GM21723 (cell line): Measurements from ENCODE around the gene BACH2.

Experiments
- ATAC-seq: cut with Tn5 transposase; IDR thresholded peaks from one replicate; pipeline ENCODE4 v1.9.1; 2021; ENCODE audit warnings: mild to moderate bottlenecking, moderate library complexity; ENCODE audit not compliant: unreplicated experiment

BACH2 gene

DNA sequence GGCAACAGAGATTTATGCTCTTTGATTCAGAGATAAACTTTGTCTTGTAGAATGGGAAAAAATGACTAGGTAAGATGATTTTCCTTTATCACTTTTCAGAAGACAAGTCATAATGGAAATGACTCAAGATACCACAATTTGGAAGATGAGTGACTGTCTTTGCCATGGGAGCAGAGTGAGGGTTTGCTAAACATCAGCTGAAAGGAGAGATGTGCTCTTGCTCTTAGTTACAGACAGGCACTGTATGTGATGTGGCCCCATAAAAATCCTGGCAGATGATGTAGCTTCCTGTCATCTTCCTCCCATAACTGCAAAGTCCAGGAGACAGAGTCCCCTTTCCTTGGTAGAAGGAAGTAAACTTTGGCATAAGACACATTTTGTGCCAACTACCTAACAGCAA, 47.6 kb downstream of the BACH2 start:
- ATAC-seq: no peak

DNA sequence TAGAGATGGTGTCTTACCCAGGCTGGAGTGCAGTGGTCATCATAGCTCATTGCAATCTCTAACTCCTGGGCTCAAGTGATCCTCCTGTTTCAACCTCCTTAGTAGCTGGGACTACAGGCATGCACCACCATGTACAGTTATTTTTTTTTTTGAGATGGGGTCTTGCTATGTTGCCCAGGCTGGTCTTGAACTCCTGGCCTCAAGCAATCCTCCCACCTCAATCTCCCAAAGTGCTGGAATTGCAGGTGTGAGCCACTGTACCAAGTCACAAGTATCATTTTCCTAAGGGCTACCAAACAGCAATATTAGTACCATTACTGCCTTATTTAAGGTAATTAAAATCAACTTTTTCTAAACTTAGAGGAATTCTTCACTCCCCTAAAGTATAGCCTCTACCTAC, 49.4 kb downstream of the BACH2 start:
- no peak for ATAC-seq

DNA sequence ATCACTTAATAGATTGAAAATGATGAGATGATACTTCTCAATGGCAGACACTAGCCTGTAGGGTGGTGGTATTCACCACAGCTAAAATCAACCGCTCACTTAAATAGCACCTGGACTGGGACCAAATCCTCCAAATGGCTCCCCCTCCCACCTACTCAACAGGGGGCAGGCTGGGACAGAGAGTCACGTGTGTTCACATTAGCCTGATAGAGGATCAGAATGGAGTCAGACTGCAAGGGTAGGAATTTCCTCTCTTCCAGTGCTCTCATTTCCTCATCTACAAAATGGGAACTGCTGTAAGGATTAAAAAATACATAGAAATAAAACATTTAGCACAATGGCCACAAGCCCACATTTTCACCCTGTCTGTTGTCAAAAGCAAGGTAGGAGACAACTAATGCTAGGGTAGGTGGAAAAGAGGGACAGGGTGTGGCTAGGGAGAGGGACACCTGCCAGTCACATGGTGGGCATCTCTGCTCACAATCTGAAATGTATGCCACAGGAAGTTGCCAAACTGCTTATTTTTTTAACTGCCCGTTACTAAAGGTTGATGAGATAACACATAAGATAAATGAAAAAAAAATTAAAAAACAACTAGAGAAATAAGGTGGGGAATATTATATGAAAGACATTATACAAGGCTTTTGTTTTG, 55.3 kb downstream of the BACH2 start:
- no peak for ATAC-seq

DNA sequence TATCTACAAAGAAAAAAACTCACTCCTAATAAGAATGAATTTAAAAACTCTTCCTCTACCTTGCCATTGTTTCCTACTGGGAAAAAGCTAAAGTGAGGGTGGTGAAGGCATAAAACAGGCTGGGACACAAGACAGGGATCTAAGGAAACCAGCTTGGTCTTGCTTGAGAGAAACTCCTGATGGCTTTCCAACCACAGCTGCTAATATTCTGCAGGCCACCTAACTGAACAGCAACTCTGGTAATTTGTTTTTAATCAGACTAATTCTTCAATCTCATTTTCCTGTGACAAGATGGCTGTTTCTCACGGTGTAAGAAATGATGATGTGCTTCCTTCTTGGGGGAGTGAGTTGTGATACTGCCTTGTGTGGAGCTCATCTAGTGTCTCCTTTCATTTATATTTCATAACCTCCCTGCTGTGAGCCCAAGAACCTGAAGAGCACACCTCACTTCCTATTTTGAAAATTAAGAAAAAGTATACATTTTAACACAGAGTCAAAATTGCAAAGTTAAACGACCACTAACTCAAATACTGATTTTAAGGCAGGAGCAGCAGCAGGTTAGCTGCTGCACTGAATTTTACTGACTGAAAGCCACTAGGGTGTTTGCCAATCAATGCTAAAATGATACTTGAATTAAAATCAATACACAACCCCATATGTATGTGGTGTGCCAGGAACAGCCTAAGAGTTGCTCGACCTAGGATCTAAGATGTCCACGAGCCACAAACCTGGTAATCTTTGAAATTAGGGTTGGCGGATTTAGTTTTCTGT, 58.0 kb downstream of the BACH2 start:
- no peak for ATAC-seq

DNA sequence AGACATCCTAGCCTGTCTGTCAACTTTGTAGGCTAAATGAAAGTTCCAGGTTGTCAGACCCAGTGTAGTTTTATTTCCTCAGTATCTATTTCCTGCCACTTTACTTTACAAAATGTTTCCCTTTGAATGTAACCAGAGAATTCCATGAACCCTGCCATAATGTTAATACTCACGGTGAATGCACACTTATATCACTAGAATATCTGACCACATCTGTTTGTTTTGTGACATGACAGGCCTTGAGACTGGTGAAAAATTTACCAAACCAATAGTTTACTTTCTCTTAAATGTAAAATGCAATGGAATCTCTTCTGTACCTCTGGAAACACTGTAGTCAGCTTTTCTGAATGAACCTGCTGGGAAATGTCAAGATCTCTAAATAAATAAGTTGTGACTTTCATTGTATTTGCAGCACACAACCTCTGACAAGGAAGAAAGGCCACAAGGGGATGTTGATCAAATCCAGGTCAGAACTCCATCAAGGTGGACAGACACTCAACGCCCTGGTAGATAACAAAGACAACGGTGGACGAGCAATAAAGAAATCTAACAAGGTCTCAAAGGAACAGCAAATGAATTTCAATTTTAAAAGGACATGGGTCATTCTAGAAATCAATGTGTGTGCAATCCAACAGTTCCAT, 59.2 kb downstream of the BACH2 start:
- no peak for ATAC-seq

DNA sequence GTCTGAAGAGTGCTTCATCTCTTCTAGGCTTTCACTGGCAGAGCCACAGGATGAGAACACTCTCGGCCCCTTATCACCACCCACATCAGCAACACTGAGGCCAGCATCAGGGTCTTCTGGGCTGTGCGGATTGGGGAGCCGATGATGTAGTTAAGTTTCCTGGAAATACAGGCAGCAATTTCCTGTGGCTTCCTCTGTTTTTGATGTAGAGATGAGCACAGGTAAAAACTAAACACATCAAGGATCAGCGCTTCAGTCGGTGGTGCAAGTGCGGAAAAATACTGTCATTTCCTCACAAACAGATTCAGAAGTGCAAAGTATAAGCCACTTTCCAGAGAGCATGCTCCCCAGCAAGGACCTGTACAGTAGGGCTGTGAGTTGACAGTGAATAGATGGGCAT, 62.6 kb downstream of the BACH2 start:
- no peak for ATAC-seq

DNA sequence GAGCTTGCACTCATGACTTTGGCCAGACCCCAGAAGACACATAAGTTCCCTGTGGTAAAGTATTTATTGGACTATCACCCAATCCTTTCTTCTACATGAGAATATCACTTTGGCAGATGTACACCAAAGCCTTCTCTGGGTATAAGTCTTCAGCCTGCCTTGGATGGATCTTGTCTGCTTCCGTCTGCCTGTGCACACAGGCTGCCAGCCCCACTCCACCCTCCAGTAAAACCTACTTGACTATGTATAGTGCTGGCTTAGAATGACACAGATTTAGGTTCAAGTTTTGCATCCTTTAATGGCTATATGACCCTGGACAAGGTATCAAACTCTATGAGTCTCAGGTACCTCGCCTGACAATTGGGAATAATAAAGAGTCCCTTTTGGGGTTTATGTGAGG, 63.4 kb downstream of the BACH2 start:
- ATAC-seq: no peak

DNA sequence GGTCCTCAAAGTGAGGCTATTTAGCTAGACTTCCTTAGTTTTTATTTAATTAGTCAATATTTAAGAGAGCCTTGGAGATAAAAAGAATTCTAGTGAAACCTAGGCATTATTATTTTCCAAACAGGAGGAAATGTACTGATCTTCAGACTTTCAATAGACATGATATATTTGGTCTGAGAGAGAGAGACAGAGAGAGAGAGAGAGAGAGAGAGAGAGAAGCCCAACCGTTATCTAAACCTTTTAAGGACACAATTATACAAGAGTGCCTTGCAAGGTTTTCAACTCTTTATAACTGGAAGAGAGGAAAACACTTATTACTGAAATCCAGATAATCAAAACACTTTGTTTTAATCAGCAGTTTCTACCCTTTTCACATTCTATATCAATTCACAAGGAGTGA, 64.8 kb downstream of the BACH2 start:
- no peak for ATAC-seq

DNA sequence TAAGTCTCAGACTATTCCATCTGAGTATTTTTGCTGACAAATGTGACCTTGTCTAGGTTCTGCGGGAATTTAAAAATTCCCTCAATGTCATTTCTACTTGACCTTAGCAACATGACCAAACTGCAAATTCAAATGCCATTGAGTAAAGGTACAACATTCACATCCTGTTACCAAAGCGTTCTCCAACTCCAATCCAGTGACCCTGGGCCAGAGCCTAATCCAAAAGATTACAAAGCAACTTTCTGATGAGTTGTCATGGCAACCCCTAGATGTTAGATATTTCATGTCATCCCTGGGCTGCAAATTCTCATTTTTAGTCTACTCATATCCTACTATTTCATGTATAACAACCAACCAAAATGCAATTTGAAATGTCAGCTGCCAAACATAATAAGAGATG, 65.3 kb downstream of the BACH2 start:
- ATAC-seq: no peak

DNA sequence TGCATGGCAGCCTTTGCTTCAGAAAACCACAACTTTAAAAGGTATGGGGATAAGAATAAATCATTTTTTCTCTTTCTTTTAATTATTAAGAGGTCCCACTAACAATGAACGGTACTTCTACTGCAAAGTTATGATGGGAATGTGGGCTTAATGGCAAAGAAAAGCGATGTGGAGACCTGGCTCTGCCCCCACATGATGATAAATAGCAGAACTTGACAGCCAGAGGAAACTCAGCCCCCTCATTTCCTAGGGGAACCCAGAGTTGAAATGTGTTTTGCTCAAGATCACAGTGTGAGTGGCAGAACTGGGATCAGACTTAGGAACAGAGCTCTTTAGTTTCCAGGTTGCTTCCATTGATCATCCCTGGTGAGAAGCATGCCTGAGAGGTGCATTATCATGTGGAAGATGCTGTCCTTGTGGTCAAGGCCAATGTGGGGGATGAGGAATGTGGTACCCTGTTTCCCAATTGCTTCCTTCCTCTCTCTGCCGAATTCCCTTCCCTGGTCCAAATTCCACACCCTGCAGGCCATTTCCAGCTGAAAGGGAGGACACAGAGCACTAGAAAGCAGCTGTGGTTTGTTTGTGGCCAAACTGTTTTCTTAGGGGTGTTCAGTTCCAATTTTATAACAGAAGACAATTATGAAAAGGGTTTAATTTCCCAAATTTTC, 66.0 kb downstream of the BACH2 start:
- no peak for ATAC-seq

DNA sequence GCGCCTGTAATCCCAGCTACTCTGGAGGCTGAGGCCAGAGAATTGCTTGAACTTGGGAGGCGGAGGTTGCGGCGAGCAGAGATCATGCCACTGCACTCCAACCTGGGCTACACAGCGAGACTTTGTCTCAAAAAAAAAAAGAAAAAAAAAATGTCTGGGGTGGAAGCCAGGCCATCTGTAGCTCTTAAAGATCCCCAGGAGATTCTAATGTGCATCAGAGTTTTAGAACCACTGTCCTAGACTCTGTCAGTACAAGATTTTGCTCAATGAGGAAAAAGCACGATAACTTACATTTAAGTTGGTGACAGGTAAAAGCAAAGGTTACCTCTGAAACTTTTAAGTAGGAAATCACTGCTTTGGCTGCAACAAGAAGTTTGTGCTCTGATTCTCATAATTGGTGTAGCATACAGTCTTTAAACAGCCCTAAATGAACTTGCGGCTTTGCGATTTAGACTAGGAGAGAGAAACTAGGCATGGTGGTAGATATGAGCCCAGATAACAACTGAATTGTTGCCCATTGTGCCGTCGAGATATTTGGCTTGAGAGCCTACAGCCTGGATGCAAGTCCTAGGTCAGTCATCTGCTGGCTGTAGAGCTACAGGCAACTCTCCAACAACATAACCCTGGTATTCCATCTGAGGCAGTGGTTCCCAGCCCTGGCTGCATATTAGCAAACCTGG, 67.2 kb downstream of the BACH2 start:
- ATAC-seq: no peak

DNA sequence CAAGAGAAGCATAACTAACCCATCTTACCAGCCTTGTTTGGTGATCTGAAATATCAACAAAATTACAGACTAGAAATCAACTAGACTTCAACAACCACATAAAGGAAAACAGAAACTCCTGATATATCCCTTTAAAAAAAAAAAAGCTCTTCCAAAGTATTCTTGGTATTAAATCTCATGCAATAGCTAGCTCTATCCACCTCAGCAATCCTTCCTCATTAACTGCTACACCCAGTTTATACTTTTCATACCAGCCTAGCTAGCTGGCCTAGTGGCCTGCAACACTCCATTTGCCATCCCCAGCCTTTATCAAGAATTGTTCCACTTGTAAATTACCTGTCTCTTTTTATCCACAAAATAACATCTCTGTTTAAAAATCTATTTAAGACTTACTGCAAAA, 69.0 kb downstream of the BACH2 start:
- ATAC-seq: no peak

DNA sequence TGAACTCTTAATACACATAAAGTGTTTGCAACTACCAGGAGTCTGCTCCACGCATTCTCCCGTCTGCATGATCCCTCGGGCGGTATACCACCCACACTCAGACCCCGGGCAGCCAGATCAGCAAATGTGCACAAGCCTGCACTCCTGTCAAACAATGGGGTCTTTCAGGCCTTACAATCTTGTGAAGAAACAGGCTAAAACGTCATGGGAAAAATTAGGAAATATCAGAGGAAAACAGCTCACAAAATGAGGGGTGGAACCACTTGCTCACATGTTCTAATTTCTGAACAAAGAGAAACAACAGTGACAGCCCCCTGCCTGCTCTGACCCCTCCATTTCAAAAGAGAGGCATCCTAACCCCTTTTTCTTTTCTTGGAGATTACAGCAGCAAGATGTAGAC, 69.4 kb downstream of the BACH2 start:
- no peak for ATAC-seq

DNA sequence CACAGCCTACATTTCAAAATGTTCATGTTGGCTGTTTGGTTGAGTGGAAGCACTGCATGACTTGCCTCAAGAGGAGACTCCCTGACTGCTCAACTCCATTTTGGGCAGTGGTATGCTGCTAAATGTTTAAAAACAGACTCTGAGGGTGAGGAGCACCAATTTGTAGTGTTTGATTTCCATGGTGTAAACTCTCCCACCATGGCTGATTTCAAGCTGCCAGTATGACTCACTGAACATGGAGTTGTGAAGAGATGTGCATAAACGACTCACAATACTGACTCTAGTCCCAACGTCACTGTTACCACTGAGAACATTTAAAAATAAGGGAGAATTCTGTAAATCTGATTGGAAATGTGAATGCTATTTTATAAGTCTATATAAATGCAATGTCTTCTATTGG, 70.4 kb downstream of the BACH2 start:
- ATAC-seq: no peak

DNA sequence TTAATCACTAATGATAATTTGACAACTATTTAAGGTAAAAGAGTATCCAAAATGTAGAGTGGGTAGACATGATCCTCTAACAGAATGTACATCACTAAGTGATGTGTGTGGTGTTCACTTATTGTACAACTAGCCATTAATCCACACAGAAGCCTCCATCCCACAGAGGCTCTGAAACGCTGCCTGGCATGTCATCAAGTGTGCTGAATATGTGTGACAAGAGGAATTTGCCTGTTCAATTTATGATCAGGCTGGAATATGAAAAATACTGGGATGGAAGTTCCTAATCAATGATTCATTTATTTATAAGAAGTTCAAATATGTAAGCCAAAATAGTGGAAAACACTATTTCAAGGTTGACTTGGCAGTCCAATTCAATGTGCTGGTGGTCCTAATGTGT, 72.4 kb downstream of the BACH2 start:
- no peak for ATAC-seq

DNA sequence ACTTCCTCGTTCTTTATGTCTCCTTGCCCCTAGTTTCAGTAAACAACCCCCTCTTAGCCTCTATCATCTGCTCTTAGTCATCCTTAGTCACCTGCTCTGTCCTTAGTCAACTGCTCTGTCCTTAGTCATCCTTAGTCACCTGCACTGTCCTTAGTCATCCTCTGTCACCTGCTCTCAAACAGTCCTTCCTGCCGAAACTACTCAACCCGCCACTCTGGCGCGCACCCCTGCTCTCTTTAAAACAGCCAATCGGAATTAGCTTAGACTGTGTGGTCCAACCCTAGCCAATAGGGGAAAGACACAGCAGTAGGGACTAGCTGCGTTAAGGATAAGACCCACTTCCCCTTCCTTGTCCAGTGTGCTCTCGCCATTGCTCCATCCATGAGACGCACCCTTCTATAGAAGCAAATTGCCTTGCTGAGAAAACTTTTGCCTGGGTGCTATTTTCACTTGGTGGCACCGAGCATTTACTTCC, 73.9 kb downstream of the BACH2 start:
- no peak for ATAC-seq

DNA sequence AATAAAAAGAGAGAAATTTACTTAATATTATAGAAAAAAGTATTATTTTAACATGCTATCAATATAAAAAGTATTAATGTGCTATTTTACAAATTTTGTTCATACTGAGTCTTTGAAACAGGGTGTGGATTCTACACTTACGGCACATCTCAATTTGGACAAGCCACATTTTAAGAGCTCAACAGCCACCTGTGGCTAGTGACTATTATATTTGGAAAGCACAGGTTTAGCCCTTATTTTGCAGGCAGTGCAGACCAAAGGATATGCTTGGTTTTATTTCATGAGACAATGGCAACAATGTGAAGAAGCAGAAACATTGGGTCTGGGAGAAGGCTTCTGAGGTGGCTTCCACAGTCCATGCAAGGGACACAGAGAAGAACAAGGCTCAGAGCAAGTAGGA, 74.6 kb downstream of the BACH2 start:
- ATAC-seq: no peak

DNA sequence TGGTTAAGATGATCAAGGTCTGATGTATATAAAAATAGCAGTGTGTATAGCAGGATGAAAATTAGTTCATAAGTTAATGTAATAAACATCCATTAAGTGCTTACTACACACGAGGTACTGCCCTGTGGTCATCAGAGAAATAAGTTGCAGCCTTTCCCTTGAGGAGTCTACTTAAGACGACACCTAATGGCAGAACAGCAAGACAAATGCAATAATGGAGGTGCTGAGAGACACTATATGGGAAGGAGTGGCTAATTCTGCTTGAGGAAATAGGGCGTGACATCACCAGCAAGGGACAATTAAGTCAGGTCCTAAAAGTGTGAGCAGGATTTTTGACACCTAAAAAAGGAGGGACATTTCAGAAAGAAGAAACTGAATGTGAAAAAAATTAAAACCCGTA, 75.2 kb downstream of the BACH2 start:
- ATAC-seq: no peak

DNA sequence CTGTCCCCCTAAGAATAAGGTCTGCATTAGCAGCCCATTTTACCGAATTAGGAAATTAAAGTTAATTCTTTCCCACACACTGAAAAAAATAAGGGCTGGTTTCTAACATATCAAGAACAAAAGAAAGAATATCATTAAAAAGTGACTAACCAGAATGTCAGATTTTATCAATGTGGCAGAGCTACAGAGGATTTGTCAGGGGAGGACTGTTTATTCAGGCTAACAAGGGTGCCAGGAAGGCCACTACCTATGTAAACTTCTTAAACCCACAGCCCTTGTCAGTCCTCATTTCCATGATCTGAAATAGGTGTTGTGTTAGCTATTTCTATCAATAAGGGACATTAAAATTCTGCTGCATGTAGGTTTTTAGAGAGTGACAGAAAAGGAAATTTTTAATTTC, 76.4 kb downstream of the BACH2 start:
- no peak for ATAC-seq

DNA sequence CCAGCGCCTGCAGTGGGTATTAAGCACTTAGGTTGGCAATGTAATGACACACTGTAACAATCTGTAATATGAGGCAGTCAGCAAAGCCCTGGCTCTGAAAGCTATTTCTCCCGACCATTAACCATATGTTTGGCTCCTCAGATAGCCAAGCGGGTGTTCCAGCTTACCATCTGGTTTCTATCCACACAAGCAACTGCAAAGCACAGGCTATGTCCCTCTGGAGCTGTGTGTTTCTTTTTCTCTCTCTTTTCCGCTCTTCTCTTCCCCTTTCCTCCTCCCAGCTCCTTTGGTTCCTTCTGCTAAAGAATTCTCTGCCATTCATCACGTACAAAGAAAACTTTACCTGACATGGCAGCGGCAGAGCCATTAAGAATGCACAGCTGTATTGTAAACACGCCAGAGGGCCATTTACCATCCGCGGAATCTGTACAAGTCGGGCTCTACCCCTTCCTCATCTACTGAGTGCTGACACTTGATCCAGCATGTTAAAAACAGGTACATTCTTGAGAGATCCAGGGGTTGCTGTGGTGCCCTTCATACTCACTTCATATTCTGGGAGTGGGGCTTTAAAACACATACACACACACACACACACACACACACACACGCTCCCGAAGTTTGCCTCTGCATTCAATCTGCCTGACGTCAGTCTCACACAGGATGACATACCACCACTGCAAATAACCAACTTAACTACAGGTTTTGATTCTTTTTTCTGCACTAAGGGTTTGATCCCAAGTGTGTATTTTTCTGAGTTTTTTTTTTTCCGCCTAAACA, 77.2 kb downstream of the BACH2 start:
- ATAC-seq: no peak

DNA sequence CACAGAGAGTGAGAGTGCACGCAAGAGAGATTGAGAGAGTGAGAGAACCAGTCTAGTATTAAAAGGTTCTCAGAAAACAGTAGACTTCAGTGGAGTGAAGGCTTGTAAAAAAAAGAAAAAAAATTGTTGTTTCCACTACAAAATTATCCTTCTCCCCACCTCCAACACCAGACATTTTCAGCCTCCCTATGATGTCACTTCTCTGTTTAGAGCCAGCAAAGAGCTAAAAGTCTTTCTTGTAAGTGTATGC, 77.8 kb downstream of the BACH2 start:
- ATAC-seq: no peak
